ENCODE measurements around the gene ADCY5.

Gene ADCY5

GRCh38 chr3:123357275-123357674 is 91.6 kb downstream of the ADCY5 start:
- DNase-seq, result peak; percentile 47

- DNase-seq, result no peak
These were observed 95.0 kb downstream of the ADCY5 start for GRCh38 chr3:123353850-123354233.

GRCh38 chr3:123353227-123353849 is 95.6 kb downstream of the ADCY5 start:
- no peak for DNase-seq

- peak; percentile 87 for DNase-seq
These were observed 96.7 kb downstream of the ADCY5 start for GRCh38 chr3:123352134-123352554.

- peak; percentile 18 for DNase-seq
These were observed 97.4 kb downstream of the ADCY5 start for GRCh38 chr3:123351501-123351900.

- DNase-seq, result no peak
These were observed 97.9 kb downstream of the ADCY5 start for GRCh38 chr3:123350971-123351370.

GRCh38 chr3:123349566-123350435 is 99.1 kb downstream of the ADCY5 start:
- no peak for DNase-seq

- no peak for DNase-seq
These were observed 99.7 kb downstream of the ADCY5 start for GRCh38 chr3:123349201-123349535.

GRCh38 chr3:123348471-123349200 is 100.3 kb downstream of the ADCY5 start:
- no peak for DNase-seq

- DNase-seq, result peak; percentile 64
These were observed 101.1 kb downstream of the ADCY5 start for GRCh38 chr3:123347691-123348264.

GRCh38 chr3:123347205-123347604 is 101.7 kb downstream of the ADCY5 start:
- no peak for DNase-seq

GRCh38 chr3:123346021-123346420 is 102.9 kb downstream of the ADCY5 start:
- DNase-seq, result no peak

- DNase-seq, result no peak
These were observed 103.8 kb downstream of the ADCY5 start for GRCh38 chr3:123344907-123345594.

- no peak for DNase-seq
These were observed 104.5 kb downstream of the ADCY5 start for GRCh38 chr3:123344175-123344906.

- no peak for DNase-seq
These were observed 105.4 kb downstream of the ADCY5 start for GRCh38 chr3:123343296-123344174.

- DNase-seq, result no peak
These were observed 106.2 kb downstream of the ADCY5 start for GRCh38 chr3:123342631-123343080.

- DNase-seq, result peak; percentile 28
These were observed 106.8 kb downstream of the ADCY5 start for GRCh38 chr3:123341871-123342630.

- no peak for DNase-seq
These were observed 108.6 kb downstream of the ADCY5 start for GRCh38 chr3:123340336-123340735.

- DNase-seq, result no peak
These were observed 109.6 kb downstream of the ADCY5 start for GRCh38 chr3:123339302-123339701.

- DNase-seq, result no peak
These were observed 110.2 kb downstream of the ADCY5 start for GRCh38 chr3:123338620-123339061.
